RWPE2 (cell line): Measurements from ENCODE around the gene NMS.
"Not testable (repeated sequence)": the region's sequence is repeated elsewhere in the genome, so short reads cannot be mapped to it uniquely, and the experiment has no call there.

Experiments used
- ATAC-seq: fragments of 200-7000 bp; cut with Tn5 transposase; 3 replicates; pipeline ENCODE4 v1.9.1; 2021; ENCODE audit warnings: low read depth
- DNase-seq: peaks from one replicate; pipeline ENCODE4 v3.0.0-alpha.2; 2020; ENCODE audit warnings: low spot score
- H3K27ac ChIP-seq: fragments of 450-650 bp; 2 replicates; pipeline ENCODE4 v1.5.1; 2017; ENCODE audit warnings: mild to moderate bottlenecking; ENCODE audit not compliant: poor library complexity, severe bottlenecking
- H3K27me3 ChIP-seq: fragments of 250-450 bp; sonication (Bioruptor Pico); 2 replicates; pipeline ENCODE4 v1.5.1; 2021; ENCODE audit warnings: mild to moderate bottlenecking, moderate library complexity; ENCODE audit not compliant: insufficient read depth, poor library complexity, severe bottlenecking
- H3K36me3 ChIP-seq: fragments of 250-450 bp; sonication (Bioruptor Pico); 2 replicates; pipeline ENCODE4 v1.5.1; 2020; ENCODE audit warnings: low read depth, mild to moderate bottlenecking, moderate library complexity
- H3K4me1 ChIP-seq: fragments of 250-450 bp; sonication (Bioruptor Pico); 2 replicates; pipeline ENCODE4 v1.5.1; 2021; ENCODE audit warnings: mild to moderate bottlenecking, moderate library complexity; ENCODE audit not compliant: insufficient read depth, poor library complexity, severe bottlenecking
- H3K4me3 ChIP-seq: fragments of 250-450 bp; sonication (Bioruptor Pico); 2 replicates; pipeline ENCODE4 v1.5.1; 2021; ENCODE audit warnings: mild to moderate bottlenecking, moderate library complexity; ENCODE audit not compliant: severe bottlenecking
- H3K9me3 ChIP-seq: fragments of 250-450 bp; sonication (Bioruptor Pico); 2 replicates; pipeline ENCODE4 v1.5.1; 2021; ENCODE audit warnings: mild to moderate bottlenecking, moderate library complexity; ENCODE audit not compliant: severe bottlenecking
- TF ChIP-seq, protein P1 (sequence below): fragments of 450-650 bp; IDR thresholded peaks from one replicate; pipeline ENCODE4 v1.5.1; 2017; ENCODE audit warnings: mild to moderate bottlenecking, moderate library complexity; ENCODE audit not compliant: poor library complexity, severe bottlenecking

The NMS gene

DNA sequence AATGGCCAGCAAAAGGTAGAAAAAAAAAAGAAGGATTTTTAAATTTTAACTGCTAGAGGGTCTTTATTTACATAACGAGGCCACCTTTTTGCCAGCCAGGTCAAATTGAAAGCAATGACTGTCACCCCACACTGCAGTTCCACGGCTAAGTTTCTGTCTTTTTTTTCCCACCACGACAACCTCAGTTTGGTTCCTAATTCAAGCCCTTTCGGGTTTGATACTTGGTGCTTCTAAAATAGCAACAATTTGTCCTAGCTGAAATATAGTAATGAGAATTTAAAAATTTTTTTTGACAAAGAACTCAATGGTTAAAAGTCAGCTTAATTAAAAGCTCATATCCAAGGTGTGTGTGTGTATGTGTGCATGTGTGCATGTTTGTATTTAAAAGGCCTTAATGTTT, 16.4 kb upstream of the NMS start:
- TF ChIP-seq, protein P1, sequence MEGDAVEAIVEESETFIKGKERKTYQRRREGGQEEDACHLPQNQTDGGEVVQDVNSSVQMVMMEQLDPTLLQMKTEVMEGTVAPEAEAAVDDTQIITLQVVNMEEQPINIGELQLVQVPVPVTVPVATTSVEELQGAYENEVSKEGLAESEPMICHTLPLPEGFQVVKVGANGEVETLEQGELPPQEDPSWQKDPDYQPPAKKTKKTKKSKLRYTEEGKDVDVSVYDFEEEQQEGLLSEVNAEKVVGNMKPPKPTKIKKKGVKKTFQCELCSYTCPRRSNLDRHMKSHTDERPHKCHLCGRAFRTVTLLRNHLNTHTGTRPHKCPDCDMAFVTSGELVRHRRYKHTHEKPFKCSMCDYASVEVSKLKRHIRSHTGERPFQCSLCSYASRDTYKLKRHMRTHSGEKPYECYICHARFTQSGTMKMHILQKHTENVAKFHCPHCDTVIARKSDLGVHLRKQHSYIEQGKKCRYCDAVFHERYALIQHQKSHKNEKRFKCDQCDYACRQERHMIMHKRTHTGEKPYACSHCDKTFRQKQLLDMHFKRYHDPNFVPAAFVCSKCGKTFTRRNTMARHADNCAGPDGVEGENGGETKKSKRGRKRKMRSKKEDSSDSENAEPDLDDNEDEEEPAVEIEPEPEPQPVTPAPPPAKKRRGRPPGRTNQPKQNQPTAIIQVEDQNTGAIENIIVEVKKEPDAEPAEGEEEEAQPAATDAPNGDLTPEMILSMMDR: no peak
- no peaks in the 10 kb centered on the region for H3K4me1 ChIP-seq
- DNase-seq (no peak), ATAC-seq (no peak)
- H3K27ac ChIP-seq: no peak overlapping the region
- no peaks in the 10 kb centered on the region for H3K36me3 ChIP-seq
- peaks cover 9% of the 10 kb centered on the region for H3K9me3 ChIP-seq
- no peak overlapping the region for H3K4me3 ChIP-seq
- H3K27me3 ChIP-seq: no peaks in the 10 kb centered on the region

DNA sequence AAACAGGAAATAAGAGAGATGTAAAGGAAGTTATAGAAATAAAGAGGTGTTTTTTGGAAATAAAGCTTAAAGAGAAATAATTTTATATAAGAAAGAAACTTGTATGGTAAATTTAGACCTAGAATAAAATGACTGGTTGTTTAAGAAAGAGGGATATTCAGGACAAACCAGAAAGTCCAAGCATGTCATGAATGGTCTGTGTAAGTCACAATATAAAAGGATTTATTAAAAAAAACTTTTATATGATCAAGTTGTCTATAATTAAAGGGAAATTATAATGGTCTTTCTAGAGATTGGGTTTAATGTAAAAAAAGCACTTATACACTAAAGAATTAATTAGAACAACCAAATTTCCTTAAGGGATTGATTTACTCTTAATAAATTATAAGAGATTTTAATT, 13.9 kb upstream of the NMS start:
- H3K9me3 ChIP-seq, H3K4me1 ChIP-seq, H3K27ac ChIP-seq, H3K4me3 ChIP-seq, ATAC-seq, H3K36me3 ChIP-seq, DNase-seq, H3K27me3 ChIP-seq: not testable (repeated sequence)

DNA sequence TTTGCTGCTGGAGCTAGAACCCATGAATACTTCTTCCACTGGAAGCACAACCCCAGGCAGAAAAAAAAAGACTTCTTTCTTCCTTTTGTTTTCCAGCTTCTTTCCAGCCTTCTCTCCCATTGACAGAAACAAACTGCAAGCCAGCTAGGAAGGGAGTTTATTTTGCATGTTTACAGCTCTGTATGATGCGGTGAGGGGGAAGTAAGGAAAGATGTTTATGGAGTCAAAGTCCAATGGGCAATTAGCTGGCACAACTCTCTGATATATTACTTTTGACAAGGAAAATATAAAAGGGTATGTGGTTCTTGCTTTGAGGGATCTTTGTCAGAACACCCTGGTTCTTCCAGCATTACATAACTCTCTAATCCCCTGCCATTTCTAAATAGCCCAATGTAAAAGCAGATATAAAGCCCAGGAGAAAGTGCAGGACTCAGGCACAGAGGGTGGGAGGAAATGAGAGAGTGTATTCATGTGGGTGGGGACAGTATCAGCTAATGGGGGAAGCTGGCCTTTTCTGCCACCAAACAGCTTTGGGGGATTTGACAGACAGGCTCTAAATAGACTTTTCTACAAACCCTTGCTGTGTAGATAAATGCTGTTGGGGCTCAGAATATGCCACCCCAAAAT, 9.3 kb upstream of the NMS start:
- H3K9me3 ChIP-seq: no peaks in the 10 kb centered on the region

DNA sequence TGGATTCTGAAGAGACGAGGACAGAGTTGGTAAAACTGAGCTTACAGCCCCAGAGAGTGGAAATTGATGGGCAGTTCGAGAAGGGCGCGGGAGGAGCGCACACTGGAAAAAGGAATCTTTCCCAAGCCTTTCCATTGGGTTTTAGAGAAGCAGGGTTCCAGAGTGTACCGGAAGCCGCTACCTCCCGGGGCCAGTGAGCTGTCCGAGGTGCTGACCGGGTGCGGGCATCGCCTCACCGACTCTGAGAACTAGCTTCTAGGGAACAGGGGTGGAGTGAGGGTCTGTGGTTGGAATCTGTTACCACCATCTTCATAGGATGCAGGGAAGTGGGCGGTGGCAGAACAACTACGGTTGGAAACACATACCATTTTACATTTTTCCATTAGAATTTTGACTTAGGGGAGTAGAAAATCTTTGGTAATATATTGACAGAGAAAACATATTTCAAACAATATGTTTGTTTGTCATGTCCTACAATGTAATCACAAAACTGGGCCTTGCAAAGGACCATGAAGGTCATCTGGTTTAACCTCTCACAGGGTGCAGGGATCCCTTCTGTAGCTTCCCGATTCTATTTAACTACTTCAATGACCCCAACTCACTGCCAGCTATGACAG, 724 bp downstream of the NMS start:
- Histone ChIP-seq H3K4me1 (no peaks in the 10 kb centered on the region), H3K36me3 (no peaks in the 10 kb centered on the region), H3K27me3 (peaks cover 10% of the 10 kb centered on the region), H3K4me3 (no peak overlapping the region), H3K9me3 (no peaks in the 10 kb centered on the region), H3K27ac (no peak overlapping the region)
- no peak for DNase-seq
- no peak for ATAC-seq
- TF ChIP-seq, protein P1: no peak

More for the DNA sequence above, 9.3 kb upstream of the NMS start:
- Histone ChIP-seq H3K27me3 (no peaks in the 10 kb centered on the region), H3K36me3 (no peaks in the 10 kb centered on the region), H3K27ac (no peak overlapping the region), H3K4me3 (no peak overlapping the region), H3K4me1 (no peaks in the 10 kb centered on the region)
- ATAC-seq (no peak), DNase-seq (no peak)
- TF ChIP-seq, protein P1: no peak

DNA sequence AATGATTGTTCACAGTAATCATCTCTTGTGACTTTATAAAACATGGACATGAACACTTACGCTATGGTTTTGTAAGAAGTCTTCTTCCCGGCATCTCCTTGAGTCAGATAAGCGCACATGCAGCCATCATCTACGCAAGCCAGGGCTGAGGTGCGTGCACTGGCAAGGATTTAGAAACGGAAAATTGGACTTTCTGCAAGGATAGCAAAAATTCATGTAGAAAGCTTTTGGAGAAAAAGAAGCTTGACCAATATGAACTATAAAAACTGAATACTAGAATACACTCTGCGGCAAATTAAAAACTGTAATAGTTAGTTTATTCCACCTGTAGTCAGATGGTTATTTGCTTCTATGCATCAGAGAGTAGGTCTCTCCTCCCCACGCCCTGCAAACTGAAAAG, 6.3 kb downstream of the NMS start:
- Histone ChIP-seq H3K36me3 (no peaks in the 10 kb centered on the region), H3K4me1 (no peaks in the 10 kb centered on the region), H3K27me3 (peaks cover 7% of the 10 kb centered on the region), H3K27ac (no peak overlapping the region), H3K9me3 (no peaks in the 10 kb centered on the region), H3K4me3 (no peak overlapping the region)
- TF ChIP-seq, protein P1: no peak
- no peak for ATAC-seq
- DNase-seq: no peak
